Parietal lobe (tissue), 2 donors: ENCODE results near the gene DNAAF6. TPM values are rescaled to one million over a fixed set of nuclear protein-coding genes. Genes with fewer than 3 reads are reported as not detected.

Experiments used
- small RNA-seq: library from RNA; depleted of rRNA; stranded (forward); fragments of <200 nt; gene quantifications from one replicate; pipeline ENCODE3, GENCODE V24; 2014; ENCODE audit warnings: low replicate concordance
- total RNA-seq: library from RNA; depleted of rRNA; stranded (reverse); fragments of >200 nt; gene quantifications from one replicate; pipeline ENCODE4 v1.2.3, GENCODE V29; 2014

Gene DNAAF6
- not detected for total RNA-seq

DNA sequence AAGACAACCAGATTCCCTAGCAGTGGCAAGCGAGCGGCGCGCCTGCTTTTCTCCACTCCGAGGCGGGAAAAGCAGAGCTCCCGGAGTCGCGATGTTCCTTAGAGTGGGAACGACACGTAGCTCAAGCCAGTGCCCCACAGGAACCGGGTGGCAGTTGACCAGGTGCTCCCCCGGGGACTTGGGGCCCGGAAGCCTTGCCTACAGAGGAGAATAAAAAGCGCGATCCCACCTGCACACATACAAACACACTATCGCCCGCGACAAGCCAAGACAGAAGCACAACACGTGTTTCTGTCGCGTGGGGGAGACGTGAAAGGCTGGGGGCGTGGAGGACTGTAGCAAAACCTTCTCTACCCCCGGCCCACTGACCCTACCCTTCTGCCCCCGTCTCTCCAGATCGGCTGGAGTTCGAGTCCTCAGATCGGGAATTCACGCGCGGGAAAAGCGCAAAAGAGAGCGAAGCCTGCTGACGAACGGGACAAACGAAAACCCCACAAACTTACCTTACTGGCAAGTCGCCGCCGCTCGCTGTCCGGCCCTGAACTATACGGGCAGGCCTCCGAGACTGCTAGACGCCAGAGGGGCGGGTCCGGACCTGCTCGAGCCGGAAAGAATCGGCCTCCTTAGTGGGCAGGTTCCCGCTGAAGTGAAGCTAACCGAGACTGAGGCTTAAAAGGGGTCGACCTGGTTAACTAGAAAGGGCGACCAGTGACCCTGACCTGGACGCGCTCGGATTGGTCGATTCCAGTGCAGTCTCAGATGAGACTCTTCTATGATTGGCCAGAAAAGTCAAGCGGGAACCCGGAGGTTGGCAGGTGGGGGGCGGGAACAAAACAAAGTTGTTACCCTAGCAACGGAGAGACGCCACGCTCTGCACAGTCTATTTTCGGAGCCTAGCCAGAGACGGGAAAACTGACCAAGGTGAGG lies at the start of gene DNAAF6, which contains the start of gene NUP62CL:
DNAAF6 (plus strand) TSS at position 842 of the 927 bp plus-strand sequence. CDS start 6,265 bp downstream, outside the sequence.
NUP62CL (minus strand) TSS at position 664 of the 927 bp plus-strand sequence. CDS start 31,287 bp downstream, outside the sequence.

Small RNA genes within 50 kb of the gene (small RNA-seq; reads per million reads assigned to genes)
- gene RF00019 = not detected

Other genes with a start within 250 kb of the DNAAF6 start
- 11.6 TPM for gene MORC4, start 206.4 kb upstream of the DNAAF6 start, total RNA-seq
- gene RBM41, start 87.8 kb upstream of the DNAAF6 start, total RNA-seq = 36.0 TPM
- 4.7 TPM for gene NUP62CL, start 178 bp upstream of the DNAAF6 start, total RNA-seq
- gene FRMPD3, start 243.0 kb downstream of the DNAAF6 start, total RNA-seq = 5.6 TPM